Neuronal stem cell (in vitro differentiated cells): Measurements from ENCODE around the gene LIPN.

Experiments
- DNase-seq: peaks from one replicate; pipeline ENCODE4 v3.0.0-alpha.2; 2013; ENCODE audit warnings: low spot score
- H2AFZ ChIP-seq: one replicate; pipeline ENCODE4 v1.6.1; 2013; ENCODE audit warnings: mild to moderate bottlenecking, low read length, inconsistent platforms
- H2AK5ac ChIP-seq: 2 replicates; pipeline ENCODE4 v1.6.1; 2013; ENCODE audit warnings: low read depth, mild to moderate bottlenecking, inconsistent platforms, low read length, moderate library complexity, mixed read lengths
- H2BK120ac ChIP-seq: 2 replicates; pipeline ENCODE4 v1.6.1; 2013; ENCODE audit warnings: low read depth, mild to moderate bottlenecking, inconsistent platforms, low read length, moderate library complexity, mixed read lengths
- H2BK12ac ChIP-seq: one replicate; pipeline ENCODE4 v1.6.1; 2013; ENCODE audit warnings: low read length, inconsistent platforms
- H2BK15ac ChIP-seq: 2 replicates; pipeline ENCODE4 v1.6.1; 2013; ENCODE audit warnings: mild to moderate bottlenecking, low read length, inconsistent platforms, mixed read lengths
- H2BK5ac ChIP-seq: one replicate; pipeline ENCODE4 v1.6.1; 2013; ENCODE audit warnings: inconsistent platforms, mild to moderate bottlenecking, low read length, moderate library complexity
- H3K14ac ChIP-seq: one replicate; pipeline ENCODE4 v1.6.1; 2013; ENCODE audit warnings: low read length, inconsistent platforms
- H3K18ac ChIP-seq: 2 replicates; pipeline ENCODE4 v1.6.1; 2013; ENCODE audit warnings: low read length, inconsistent platforms
- H3K23ac ChIP-seq: 2 replicates; pipeline ENCODE4 v1.6.1; 2013; ENCODE audit warnings: low read depth, mild to moderate bottlenecking, mixed read lengths, low read length, inconsistent platforms; ENCODE audit not compliant: poor library complexity
- H3K27ac ChIP-seq: replicated peaks from 3 replicates; pipeline ENCODE4 v1.5.1; 2013; ENCODE audit warnings: low read length, inconsistent platforms
- H3K27me3 ChIP-seq, 3 experiments: 2 replicates each; pipeline ENCODE4 v1.6.1; 2013; ENCODE audit warnings: low read length in 3 of 3, mild to moderate bottlenecking in 2 of 3, inconsistent platforms in 1 of 3, low read depth in 1 of 3, mixed read lengths in 1 of 3, moderate library complexity in 1 of 3; ENCODE audit not compliant: control insufficient read depth in 3 of 3, insufficient read depth in 3 of 3
- H3K36me3 ChIP-seq, 2 donors: replicated peaks in 1 of 2; 2 replicates each; pipeline ENCODE4 v1.6.1; 2013; ENCODE audit warnings: low read length in 2 of 2; ENCODE audit not compliant: control insufficient read depth in 2 of 2, insufficient read depth in 2 of 2
- H3K4ac ChIP-seq: 2 replicates; pipeline ENCODE4 v1.6.1; 2013; ENCODE audit warnings: inconsistent platforms, mild to moderate bottlenecking, low read length, moderate library complexity
- H3K4me1 ChIP-seq, 2 donors: 1 replicate in 1 of 2; 2 replicates in 1 of 2; pipeline ENCODE4 v1.6.1; 2013; ENCODE audit warnings: low read length in 2 of 2, low read depth in 1 of 2; ENCODE audit not compliant: control insufficient read depth in 2 of 2, insufficient read depth in 1 of 2
- H3K4me2 ChIP-seq: one replicate; pipeline ENCODE4 v1.6.1; 2013; ENCODE audit warnings: mild to moderate bottlenecking, low read length, inconsistent platforms; ENCODE audit not compliant: insufficient read depth, poor library complexity, severe bottlenecking
- H3K4me3 ChIP-seq, 2 donors: 2 replicates each; pipeline ENCODE4 v1.5.1; 2013; ENCODE audit warnings: low read length in 2 of 2, mild to moderate bottlenecking in 2 of 2, inconsistent platforms in 1 of 2, moderate library complexity in 1 of 2
- H3K79me1 ChIP-seq: one replicate; pipeline ENCODE4 v1.6.1; 2013; ENCODE audit warnings: low read depth, mild to moderate bottlenecking, inconsistent platforms, low read length, moderate library complexity
- H3K9ac ChIP-seq: one replicate; pipeline ENCODE4 v1.6.1; 2013; ENCODE audit warnings: mild to moderate bottlenecking, low read depth, low read length, inconsistent platforms; ENCODE audit not compliant: poor library complexity
- H3K9me3 ChIP-seq, 2 donors: replicated peaks in 1 of 2; 2 replicates each; pipeline versions ENCODE3 to v1.6.1; 2013; ENCODE audit warnings: low read length in 2 of 2, mild to moderate bottlenecking in 2 of 2, inconsistent platforms in 1 of 2, low read depth in 1 of 2, mixed read lengths in 1 of 2, moderate library complexity in 1 of 2; ENCODE audit not compliant: control insufficient read depth in 2 of 2, insufficient read depth in 1 of 2
- H4K8ac ChIP-seq: one replicate; pipeline ENCODE4 v1.6.1; 2013; ENCODE audit warnings: low read depth, mild to moderate bottlenecking, inconsistent platforms, low read length, moderate library complexity
- H4K91ac ChIP-seq: one replicate; pipeline ENCODE4 v1.6.1; 2013; ENCODE audit warnings: low read length, low read depth, mild to moderate bottlenecking, inconsistent platforms; ENCODE audit not compliant: poor library complexity
- WGBS, 2 donors: extraction: QIAGEN DNeasy Blood & Tissue Kit; methylation state at CpG; one replicate each; pipeline ENCODE4 v1.1.7; 2013; ENCODE audit warnings: missing lambda C conversion rate in 2 of 2, mixed read lengths in 1 of 2; ENCODE audit not compliant: insufficient read length in 2 of 2, insufficient replicate concordance in 1 of 2; ENCODE audit errors: extremely low coverage in 2 of 2; 5-methylcytosine and 5-hydroxymethylcytosine counted together

Gene LIPN

DNA sequence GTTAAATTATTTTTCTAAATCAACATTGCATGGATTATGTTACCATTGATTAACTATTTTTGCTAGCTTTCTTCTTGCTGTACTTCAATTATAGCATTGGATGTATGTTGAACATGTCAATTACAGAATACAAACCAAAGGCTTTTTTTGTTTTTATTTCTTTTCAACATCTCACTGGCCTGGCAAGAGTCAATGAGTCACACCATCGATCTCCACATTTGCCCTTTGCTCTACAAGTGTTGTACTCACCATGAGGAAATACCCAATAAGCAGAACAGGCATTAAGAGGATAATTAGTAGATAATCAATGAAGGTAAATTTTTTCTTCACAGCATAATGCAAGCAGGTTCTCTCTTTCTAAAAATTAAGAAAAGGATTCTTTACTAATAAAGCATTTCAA, 68.5 kb downstream of the LIPN start:
- Histone ChIP-seq H3K4me1 (no peaks in the 10 kb centered on the region), H2BK120ac (no peak overlapping the region), H4K8ac (no peak overlapping the region), H3K4me2 (no peak overlapping the region), H2AFZ (no peak overlapping the region), H3K23ac (no peak overlapping the region), H3K27ac (no peak overlapping the region), H3K27me3 (peaks cover 0 to 2% (median 0%) of the 10 kb centered on the region in 3 experiments), H2BK12ac (no peak overlapping the region), H3K9ac (no peak overlapping the region), H2BK5ac (no peak overlapping the region), H4K91ac (no peak overlapping the region), H3K9me3 (no peaks in the 10 kb centered on the region), H3K4ac (no peak overlapping the region), H3K36me3 (no peaks in the 10 kb centered on the region), H3K4me3 (no peak overlapping the region), H3K79me1 (no peaks in the 10 kb centered on the region), H2AK5ac (no peak overlapping the region), H3K18ac (no peak overlapping the region), H2BK15ac (no peak overlapping the region), H3K14ac (no peak overlapping the region)
- DNase-seq = no peak
- no CpG with 5 or more reads among the region's 1 CpG for whole genome bisulfite sequencing, 2 donors
